GM21526 (cell line): Measurements from ENCODE around the gene RDM1.
"Not testable (repeated sequence)": the region's sequence is repeated elsewhere in the genome, so short reads cannot be mapped to it uniquely, and the experiment has no call there.

ENCODE experiments used
- ATAC-seq: cut with Tn5 transposase; IDR thresholded peaks from one replicate; pipeline ENCODE4 v1.9.1; 2021; ENCODE audit warnings: moderate library complexity; ENCODE audit not compliant: unreplicated experiment, low FRiP score

The RDM1 gene

DNA sequence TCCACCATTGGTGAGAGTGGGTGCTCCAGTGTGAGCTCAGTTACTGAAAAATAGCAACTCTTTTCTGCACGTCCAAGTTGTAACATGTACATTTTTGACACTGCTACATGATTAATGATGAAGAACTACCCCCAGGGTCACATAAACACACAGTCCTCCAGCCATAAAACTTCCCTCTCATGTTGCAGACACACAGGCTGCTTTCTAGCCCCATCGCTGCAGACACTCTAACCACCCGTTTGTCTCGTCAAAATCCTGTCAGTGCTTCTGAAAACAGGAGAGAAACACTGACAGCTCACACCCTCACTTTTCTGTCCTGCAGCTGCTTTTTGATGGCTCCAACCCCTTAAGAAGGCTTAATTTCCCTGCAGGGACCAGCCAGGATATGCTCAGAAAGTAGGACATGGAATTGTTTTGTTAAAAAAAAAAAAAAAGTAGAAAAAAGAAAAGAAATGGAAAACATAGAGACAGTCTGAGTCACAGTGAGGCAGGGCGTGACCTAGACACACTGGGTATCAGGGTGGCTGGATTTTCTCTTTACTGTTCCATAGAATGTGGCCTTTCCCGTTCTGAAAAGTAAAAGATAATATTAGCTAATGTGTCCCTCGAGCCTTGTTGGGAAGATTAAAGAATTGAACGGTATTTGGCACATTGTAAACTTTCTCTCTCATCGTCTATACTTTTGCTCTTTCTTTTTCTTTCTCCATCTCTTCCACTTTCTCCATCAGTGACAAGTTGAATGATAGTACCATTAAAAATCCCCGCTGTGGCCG lies 29.7 kb downstream of the RDM1 start:
- no peak for ATAC-seq

DNA sequence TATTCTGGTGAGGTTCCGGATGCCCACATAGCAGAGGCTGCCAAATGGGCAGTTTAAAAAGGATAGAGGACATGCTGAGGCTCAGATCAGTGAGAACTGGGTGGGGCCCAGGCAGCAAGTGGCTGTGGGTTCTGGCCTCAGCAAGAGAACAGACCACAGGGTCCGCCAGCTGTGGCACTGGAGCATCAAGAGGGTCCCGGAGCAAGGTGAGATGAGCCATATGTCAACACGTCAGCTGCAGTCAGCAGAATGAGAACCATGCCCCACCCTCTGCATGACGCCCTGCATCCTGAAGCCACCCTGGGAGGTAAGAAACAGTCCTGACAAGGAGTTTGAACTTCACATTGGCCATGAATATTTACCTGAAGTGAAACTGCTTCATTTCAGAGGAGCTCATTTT lies 30.3 kb downstream of the RDM1 start:
- ATAC-seq = no peak

- no peak for ATAC-seq
Measured at GRCh38 chr17:35898283-35899070, 32.1 kb downstream of the RDM1 start.

GRCh38 chr17:35897772-35898171 lies 32.8 kb downstream of the RDM1 start:
- not testable (repeated sequence) for ATAC-seq

DNA sequence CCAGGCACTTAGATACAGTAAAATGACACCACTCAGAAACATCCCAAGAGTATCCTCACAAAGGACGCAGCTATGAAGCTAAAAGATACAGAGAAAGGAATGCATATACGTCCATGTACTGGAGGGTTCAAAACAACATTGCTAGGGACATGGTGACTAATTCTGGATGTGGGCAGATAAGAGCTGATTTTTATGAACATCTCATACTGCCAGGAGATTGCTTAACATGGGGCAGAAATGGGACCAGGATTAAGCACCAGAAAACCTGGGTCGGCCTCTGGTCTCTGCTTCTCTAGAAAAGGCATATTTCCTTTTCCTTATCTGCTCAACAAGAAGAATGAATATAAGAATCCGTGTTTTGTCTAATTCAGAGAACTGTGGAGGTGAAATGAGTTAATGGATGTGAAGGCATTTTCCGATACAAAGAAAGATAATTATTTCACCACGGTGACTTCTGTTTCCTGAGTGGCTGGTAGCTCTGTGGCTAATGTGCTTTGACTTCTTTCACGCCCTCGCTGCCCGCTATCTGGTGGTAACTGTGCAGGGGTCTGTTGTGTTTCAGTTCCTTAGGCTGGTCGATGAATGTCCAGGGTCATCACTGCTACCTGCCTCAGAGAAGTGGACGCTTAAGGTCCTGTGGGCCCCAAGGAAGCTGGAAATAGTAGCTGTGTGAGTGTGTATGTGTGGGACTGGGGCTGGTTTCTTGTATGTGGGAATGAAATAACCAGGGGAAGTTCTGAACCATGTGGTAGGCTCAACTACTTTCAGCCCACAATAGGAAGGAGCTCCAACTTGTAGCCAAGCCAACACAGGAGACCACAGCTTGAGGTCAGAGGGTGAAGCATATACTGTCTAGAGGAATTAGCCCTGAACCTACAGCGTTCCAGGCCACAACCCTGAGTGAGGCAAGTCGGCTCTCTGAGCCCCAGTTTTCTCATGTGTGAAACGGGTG lies 34.7 kb downstream of the RDM1 start:
- ATAC-seq = no peak

DNA sequence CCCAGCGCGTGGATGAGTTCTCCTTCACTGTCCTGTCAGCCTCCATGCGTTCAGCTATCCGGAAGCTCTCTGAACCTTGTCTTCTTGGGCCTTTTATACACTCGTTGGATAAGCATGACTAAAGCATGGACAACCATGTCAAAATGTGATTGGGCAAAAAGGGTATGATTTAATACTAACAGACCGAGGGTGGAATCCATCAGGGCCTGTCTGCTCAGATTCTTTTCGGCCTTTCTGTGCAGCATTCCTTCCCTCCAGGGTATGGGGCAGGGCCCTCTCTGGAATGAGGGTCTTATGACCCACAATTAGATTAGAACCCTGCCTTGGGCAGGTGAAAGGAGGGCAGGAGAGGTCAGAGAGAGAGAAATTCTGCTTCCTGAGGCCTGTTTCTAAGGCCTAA lies 36.4 kb downstream of the RDM1 start:
- no peak for ATAC-seq

- ATAC-seq = no peak
Measured at GRCh38 chr17:35893751-35894150, 36.8 kb downstream of the RDM1 start.

DNA sequence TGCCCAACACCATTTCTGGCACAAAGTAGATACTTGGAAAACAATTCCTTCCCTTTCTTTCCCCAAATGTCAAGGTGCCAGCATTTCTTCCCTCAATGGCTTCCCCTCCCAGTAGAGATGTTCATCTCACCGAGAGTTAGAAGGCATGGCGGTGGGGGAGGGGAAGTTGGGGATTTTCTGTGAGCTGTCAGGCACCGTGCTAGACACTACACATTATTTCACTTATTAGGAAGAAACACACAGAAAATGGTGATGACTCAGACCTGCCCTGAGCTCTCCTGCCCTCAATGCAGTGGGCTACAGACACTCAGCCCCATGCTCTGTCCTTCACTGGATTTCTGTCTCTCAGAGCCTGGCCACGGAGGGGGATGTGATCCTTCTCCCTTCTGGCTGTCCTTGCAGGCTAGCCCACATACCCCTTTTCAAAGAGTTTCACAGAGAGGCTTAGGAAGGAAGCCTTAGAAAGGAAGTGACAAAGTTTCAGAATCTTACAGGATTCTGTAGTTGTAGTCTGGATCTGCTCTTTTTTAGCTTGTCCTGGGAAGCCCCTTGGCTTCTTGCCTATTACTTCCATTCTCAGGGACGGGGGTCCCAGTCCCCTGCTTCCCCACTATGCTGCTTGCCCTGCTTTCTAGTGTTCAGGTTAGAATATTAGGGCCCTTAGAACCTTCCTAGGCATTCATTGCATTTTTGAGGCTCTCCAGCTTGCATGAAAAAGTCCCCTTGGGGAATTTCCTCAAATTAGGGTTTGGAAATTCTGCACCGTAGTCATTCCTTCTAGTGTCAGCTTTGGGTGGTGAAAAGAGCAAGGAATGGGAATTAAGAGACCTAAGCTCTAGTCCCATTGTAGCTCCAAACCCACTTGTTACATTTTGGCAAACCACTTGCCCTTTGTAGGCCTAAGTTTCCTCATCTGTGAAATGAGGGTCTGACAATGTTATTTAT lies 38.2 kb downstream of the RDM1 start:
- ATAC-seq = no peak

- ATAC-seq = no peak
Measured at GRCh38 chr17:35891269-35891668, 39.3 kb downstream of the RDM1 start.

- ATAC-seq = no peak
Measured at GRCh38 chr17:35890774-35891155, 39.8 kb downstream of the RDM1 start.

GRCh38 chr17:35889818-35890773 lies 40.5 kb downstream of the RDM1 start:
- no peak for ATAC-seq

- ATAC-seq = no peak
Measured at GRCh38 chr17:35889241-35889640, 41.3 kb downstream of the RDM1 start.

GRCh38 chr17:35879773-35880654 lies 50.6 kb downstream of the RDM1 start, which contains the start of gene CCL5:
CCL5 (minus strand) TSS chr17:35880360.
- peak; percentile 75 for ATAC-seq

DNA sequence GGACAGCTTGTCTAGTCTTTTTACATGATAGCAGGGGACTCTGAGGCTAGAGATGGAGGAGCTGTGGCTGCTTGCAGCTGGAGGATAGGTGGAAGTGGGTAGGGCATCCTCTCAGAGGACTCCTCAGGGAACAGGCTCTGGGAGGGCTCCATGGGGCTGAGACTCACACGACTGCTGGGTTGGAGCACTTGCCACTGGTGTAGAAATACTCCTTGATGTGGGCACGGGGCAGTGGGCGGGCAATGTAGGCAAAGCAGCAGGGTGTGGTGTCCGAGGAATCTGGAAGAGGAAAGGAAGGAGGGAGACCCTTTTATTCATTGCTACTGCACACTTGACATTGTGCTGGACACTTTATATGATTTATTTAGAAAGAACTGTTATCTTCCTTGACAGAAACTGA lies 52.2 kb downstream of the RDM1 start:
- ATAC-seq = no peak

DNA sequence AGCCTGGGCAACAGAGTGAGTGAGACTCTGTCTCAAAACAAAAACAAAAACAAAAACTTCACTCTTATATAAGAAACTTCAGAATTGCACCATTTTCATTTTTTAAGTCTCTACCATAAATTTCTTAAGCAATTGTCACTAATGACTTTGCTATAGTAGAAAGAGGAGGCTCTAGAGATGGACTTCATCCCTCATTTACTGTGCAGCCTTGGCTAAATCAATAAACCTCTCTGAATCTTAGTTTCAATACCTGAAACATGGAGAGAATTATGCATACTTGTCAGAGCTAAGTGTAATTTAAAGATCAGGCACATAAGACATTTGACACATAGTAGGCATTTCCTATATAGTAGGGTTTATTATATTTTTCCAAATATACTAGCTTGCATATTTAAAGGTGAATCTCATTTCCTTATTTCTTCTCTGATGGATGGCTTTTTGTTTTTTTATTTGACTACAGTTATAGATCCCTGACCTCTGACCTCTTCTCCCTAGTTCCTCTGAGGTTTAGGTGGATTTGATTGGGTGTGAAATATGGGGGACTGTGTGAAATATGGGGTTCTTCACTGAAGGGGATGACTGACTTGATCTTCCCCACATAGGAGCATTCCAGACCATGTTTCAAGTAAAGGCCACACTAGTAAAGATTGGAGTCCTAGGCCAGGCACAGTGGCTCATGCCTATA lies 53.1 kb downstream of the RDM1 start:
- no peak for ATAC-seq

DNA sequence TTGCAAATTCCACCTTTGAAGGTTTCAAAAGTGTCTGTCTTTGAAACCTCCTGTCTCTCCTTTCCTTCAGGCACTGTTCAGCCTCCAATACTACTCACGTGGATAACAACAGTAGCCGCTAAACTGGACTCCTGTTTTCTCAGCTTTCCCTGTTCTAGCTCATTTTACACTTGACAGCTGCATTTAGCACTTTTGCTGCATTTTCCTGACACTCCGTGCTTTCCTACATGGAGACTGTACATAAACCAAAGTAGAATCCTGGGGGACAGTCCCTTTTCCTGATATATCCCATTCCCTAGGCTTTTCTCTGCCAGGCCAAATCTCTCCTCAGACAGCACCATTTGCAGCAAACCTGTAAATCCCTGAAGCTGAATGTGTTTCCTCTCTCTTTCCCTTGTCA lies 54.0 kb downstream of the RDM1 start:
- no peak for ATAC-seq

GRCh38 chr17:35875800-35876139 lies 54.8 kb downstream of the RDM1 start:
- no peak for ATAC-seq
